ENCODE results near the gene THOC1.

- TF ChIP-seq CTCF (IDR thresholded peaks at IDR 0.05) (no peak), EP300 (IDR thresholded peaks at IDR 0.05) (no peak), POLR2AphosphoS5 (IDR thresholded peaks at IDR 0.05) (no peak), POLR2A (IDR thresholded peaks at IDR 0.05) (no peak)
Measured at GRCh38 chr18:181711-182110, 86.1 kb downstream of the THOC1 start.
